CD4-positive, alpha-beta T cell treated with Interleukin-15 for 1 hour (primary cell): ENCODE results near the gene INPP5A.

Experiments
- DNase-seq: peaks from one replicate; pipeline ENCODE4 v3.0.0-alpha.2; 2020

The INPP5A gene

DNA sequence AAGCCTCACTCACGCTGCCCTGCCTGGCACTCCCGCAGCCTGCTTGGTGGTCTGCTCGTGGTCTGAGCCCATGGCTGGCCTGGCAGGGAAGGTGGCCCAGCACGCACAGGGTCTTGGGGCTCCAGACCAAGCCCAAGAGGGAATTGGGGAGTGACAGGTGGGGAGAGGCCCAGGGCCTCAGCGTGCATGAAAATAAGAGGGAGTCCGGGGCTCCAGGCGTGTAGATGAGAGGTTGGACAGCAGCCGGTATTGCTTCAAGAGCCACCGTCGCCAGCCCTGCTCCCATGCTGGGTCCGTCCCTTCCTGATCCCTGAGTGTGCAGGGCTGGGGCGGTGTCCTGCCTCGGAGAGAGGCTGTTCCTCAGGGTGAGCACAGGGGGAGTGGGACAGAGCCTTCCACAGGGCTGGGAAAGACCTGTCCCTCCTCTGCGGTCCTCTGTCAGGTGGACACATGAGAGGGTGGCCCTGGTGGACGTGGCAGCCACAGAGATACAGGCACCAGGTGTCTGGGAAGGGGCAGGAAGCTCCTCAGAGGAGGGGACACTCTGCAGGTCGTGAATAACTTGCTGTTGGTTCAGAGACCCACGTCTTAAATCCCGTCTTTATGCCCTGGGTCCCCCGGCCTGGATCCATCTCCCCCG is 113.1 kb downstream of the INPP5A start:
- no peak for DNase-seq

DNA sequence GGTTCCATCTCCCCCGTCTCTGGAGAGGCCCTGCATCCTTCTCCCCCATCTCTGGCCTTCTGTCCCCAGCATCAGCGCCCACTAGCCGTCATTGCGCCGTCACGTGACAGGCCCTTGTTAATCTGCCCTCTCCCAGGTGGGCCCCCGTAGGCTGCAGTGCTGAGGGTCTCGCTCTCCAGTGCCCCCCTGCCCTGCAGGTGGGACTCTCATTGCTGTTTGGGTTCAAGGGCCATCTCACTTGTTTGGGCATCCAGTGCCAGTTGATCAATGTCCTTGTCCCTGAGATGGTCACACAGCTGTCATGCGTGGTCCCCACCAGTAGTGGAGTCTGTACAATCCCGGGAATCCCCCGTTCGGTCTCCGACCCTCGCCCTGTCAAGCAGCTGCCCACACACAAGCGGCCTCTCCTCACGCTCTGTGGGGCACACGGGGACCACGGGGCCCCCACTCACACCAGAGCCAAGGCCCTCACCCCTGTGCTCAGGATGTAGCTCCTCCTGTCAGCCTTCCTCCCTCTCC is 114.0 kb downstream of the INPP5A start:
- no peak for DNase-seq

GRCh38 chr10:132652446-132652845 is 114.9 kb downstream of the INPP5A start:
- DNase-seq, result no peak

- DNase-seq, result no peak
Measured at GRCh38 chr10:132652936-132653590, 115.5 kb downstream of the INPP5A start.

- no peak for DNase-seq
Measured at GRCh38 chr10:132653721-132654120, 116.1 kb downstream of the INPP5A start.

DNA sequence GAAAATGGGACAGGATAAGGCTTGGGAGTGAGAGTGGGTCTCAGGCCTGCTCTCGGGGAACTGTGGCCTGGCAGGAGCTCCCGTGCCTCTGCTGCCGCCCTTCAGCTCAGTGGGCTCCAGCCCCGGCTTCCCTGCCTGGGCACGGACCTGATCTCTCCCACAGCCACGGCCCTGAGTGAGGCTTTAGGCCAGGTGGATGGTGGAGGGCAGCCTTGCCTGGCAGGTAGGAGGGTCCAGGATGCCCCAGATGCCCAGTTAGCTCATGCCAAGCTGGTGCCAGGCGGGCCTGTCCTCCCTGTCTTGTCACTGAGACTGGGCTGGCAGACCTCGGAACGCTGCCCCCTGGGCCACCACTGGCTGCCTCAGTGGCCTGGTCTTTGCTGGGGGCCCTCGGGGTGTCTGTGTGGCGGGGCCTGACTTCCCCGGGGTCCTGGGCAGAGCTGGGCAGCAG is 116.6 kb downstream of the INPP5A start:
- DNase-seq, result no peak

- peak; percentile 45 for DNase-seq
Measured at GRCh38 chr10:132654708-132655661, 117.4 kb downstream of the INPP5A start.

DNA sequence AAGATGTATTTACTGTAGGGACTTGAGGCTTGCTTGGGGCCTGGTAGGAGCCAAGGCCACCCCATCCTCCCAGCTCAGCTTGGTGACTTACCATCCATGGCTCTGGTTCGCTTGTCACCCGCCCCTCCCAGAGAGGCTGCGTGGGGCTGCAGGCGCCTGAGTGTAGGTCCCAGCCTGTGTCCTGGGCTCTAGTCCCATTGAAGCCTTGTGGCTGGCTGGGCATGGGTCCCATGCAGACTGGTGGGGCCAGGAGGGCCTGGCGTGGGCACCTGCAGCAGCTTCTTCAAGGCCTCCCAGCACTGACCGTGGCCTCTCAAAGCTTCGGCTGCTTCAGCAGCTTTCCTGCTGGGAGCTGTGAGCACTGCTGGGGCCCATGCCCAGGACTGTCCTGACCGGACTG is 118.1 kb downstream of the INPP5A start:
- peak; percentile 13 for DNase-seq

- DNase-seq, result no peak
Measured at GRCh38 chr10:132656283-132657126, 118.9 kb downstream of the INPP5A start.

DNA sequence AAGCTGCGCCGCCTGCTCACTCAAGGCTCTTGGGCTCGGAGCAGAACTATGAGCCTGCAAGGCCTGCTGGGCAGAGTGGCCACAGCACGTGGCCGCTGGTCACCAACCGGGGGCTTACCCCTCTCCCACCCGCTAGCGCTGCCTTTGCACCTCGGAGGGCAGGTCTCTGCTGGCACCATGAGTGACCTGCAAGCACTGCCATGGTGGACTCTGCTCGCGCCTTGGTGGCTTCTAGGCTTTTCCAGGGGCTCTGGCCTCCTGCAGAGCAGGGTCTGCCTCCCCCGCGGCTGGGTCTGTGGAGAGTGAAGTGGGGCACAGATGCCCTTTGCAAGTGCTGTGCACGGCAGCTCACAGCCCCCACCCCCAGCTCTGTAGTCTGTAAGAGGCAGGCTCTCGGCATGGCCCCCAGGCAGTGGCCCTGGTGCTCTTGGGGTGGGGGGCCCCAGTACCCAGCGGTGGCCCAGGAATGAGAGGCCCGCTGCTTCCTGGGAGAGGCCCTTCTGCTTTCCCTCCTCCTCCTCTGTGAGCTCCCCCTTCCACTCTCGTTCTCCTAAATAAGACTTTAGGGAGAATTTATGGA is 119.6 kb downstream of the INPP5A start:
- no peak for DNase-seq

GRCh38 chr10:132657748-132658147 is 120.2 kb downstream of the INPP5A start:
- no peak for DNase-seq

DNA sequence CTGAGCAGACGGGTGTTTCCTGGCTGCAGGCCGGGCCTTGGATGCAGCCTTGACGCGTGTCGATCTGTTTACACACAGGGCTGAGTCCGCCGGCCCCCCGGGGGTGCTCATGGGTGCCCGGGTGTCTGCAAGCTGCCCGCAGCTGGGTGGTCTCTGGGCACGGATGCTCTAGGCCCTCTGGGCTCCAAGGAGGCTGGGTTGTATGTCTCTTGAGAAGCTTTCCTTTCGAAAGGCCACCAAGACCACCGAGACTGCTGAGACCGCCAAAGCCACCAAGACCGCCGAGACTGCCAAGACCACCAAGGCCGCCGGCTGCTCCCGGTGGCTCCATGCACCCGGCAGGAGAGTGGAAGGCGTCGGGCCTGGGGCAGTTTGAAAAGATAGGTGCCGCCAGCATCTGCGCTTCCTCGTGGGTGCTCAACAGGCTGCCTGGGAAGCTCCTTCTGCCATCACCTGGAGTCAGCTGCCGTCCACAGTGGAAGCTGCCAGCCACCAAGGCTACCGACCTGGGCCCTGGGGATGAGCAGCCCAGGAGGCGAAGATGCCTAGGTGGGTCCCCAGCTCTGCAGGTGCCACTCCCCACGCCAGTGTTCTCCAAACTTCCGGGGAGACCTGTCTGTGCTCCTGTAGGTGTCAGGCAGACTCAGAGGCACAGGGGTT is 121.1 kb downstream of the INPP5A start:
- no peak for DNase-seq

GRCh38 chr10:132659206-132660091 is 121.9 kb downstream of the INPP5A start:
- no peak for DNase-seq

DNA sequence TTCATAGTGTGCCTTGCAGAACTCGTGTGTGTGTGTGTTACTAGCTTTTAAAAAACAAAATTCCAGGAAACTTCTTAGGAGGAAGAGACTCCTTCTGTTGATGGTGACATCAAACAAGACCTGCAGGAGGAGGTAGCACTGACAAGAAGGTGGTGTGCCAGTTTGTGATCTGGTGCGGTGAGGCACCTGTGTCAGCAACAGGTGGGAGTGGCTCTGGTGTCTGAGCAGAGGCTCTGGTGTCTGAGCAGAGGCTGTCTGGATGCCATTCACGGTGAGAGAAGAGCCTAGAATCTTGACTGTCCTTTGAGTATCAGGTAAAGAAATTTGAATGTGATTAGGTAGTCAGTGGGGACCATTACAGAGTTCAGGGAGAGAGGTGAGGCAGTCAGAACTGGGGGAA is 122.8 kb downstream of the INPP5A start:
- no peak for DNase-seq

- peak; percentile 6 for DNase-seq
Measured at GRCh38 chr10:132662186-132662920, 124.8 kb downstream of the INPP5A start.

- no peak for DNase-seq
Measured at GRCh38 chr10:132663666-132664365, 126.2 kb downstream of the INPP5A start.

- DNase-seq, result no peak
Measured at GRCh38 chr10:132664407-132664806, 126.8 kb downstream of the INPP5A start.

DNA sequence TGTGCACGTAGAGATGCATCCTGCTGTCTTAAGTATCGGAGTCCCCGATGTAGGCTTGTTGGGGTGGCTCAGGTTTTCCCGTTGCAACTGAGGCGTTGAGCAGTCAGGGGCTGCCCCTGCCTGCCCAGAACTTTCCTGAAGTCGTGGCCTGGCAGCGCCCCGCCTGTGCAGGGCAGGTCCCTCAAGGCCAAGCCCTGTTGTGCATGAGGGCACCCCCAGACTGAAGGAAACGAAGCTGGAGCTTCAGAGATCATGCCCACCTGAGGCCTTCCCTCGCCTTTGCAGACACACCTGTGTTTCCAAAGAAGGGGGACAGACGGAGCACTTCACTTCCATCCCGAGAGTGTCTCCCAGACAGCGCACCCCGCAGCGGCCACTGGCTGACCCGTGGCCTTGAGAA is 127.3 kb downstream of the INPP5A start:
- DNase-seq, result no peak
